ENCODE measurements around the gene TTLL9.
A peak's percentile ranks its signal among the peaks of the same experiment; 100 is the strongest.

The TTLL9 gene

DNA sequence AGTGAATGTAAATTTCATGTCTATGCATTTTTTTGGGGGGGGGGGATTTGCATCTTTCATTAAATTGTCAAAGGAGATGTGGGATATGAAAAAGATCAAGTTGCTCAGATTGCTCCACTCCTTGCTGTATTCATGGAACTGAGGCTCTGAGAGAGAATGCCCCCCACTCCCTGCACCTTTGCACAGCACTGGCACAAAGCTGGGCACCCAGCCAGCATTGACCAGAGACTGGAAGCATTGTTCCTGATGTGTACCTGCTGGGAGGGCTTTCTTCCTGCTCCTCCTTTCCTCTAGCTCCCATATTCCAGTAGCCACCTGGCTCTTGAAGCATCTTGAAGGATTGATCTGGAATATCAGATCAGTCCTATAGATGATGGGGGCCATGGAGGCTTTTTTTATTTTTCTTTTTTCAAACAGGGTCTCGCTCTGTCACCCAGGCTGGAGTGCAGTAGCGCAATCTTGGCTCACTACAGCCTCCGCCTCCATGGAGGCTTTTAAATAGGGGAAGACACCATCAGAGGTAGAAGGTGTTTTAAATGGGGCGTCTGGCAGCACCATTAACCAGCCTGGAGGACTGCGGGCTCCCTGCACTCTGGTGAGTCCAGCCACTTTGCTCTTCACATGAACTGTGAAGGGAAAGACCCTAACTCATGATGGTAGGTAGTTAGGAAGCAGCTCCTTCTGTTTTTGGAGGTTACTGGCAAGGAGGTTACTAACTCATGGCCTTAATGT, 11.0 kb upstream of the TTLL9 start:
- no peak for DNase-seq

DNA sequence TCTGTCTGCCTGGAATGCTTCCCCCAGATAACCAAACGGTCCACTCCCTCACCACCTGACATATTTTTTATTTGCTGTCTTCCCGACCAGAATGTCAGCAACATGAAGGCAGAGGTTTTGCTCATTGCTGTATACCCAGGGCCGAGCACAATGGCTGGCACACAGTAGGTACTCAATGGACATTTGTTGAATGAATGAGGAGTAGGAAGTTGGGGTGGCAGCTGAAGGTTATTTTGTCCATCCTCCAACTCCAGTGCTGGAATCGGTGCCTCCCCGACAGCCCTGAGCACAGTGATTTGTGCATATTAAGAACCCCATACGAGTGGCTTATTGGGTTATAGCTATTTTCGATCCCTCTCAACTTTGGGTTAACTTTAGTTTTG, 10.4 kb upstream of the TTLL9 start:
- no peak for DNase-seq

DNA sequence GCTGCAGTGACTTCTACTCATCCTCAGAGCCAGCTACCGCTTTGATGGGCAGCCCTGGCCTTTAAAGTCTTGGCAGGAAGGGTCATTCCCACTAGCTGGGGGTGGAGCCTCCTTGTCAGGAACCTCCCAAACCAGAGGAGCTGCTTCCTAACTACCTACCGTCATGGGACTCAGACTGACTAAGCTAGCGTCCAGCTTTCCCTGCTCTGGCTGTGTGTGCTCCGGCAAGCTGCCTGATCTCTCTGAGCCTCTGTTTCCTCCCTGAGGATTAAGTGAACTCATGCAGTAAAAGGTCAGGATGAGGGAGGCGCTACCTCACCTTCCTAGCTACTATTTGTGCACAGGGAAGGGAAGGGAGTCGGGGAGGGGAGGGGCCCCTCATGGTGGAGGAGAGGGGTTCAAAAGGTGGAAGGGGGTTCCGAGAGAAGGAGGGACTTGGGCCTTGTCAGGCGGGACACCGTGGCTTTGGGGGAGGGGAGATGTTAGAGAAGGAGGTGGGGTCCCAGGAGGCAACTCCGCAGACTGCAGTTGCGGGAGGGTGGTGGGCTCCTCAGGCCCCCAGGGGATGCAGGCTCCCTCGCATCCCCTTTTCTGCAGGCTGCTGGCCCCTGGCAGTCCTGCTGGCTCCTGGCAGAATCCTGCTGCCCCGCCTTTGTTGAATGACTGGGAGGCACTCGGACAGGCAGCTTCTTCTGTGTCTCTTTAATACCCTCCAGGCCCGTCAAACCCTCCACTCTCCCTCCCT, 9.9 kb upstream of the TTLL9 start:
- DNase-seq: no peak

DNA sequence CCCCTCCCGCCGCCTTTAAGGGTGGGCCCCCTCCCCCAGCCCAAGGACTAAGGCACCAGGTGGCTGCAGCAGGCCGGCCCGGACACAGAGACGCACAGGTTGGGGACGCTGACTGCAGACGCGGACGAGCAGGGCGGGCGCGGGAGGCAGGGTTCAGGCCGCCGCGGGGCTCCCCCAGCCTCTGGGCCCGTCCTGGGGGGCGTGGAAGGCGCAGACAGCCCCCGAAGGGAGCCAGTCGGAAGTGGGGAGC, 9.4 kb upstream of the TTLL9 start:
- DNase-seq: no peak

DNA sequence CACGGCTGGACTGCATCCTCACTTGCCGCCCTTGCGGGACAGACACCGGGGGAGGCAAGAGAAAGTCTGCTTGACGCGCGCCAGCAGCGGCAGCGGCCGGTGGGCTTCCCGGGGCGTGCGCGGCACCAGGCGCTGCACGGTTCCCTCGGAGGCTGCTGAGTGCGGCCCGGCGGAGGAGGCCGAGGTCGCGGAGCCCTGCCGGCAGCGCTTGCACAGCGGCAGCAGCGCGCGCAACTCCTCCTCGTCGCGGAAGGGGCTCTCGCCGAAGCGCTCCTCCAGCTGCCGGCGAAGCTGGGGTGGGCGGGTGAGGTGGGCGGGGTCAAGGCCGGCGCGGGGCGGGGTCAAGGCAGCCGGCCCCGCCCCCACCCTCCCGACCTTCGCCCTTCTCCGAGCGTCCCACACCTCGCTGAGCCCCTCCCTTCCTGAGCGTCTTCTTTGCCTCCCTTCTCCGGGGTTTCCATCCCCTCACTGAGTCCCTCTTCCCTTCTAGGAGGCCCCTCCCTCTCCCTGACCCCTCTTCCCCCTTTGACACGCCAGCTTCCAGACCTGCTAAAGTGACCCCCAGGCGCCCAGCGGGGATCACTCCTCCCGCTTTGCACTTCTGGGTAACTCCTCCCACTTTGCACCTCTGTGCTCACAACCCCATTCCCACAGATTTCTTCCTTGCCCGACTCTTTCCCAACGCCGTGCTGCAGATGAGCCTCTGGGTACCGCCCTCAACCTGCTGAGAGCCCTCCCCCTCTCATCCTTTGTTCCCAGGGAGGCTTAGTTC, 8.9 kb upstream of the TTLL9 start:
- DNase-seq: peak; percentile 71

DNA sequence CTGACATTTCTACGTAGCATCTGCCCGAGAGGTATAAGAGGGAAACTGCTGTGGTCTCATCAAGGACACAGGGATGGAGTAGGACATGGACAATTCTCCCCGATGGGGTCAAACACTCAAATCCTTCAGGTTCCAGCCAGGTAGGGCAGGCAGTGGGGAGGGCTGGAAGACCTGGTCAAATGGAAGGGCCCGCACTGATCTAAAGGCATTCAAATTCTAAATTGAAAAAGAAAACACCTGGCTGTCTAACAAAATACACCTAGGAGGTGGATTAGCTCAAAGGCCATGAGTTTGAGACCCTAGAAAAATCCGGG, 8.3 kb upstream of the TTLL9 start:
- DNase-seq: no peak

DNA sequence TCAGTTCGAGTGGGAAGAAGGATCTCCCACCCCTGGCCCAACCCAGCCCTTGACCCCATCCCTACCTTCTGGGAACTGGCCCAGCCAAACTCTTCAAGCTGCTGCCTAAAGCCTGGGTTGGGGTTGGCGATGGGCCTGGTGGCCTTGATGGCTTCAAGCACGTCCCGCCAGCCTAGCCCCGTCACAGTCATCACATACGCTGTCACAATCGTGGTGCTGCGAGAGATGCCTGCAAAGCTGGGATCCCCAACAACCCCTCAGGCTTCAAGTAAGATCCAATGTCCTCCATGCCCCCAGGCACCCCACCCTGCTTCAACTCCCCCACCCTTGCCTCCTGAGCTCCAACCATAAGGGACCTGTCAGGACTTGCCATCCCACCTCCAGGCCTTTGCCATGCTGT, 7.9 kb upstream of the TTLL9 start:
- no peak for DNase-seq

DNA sequence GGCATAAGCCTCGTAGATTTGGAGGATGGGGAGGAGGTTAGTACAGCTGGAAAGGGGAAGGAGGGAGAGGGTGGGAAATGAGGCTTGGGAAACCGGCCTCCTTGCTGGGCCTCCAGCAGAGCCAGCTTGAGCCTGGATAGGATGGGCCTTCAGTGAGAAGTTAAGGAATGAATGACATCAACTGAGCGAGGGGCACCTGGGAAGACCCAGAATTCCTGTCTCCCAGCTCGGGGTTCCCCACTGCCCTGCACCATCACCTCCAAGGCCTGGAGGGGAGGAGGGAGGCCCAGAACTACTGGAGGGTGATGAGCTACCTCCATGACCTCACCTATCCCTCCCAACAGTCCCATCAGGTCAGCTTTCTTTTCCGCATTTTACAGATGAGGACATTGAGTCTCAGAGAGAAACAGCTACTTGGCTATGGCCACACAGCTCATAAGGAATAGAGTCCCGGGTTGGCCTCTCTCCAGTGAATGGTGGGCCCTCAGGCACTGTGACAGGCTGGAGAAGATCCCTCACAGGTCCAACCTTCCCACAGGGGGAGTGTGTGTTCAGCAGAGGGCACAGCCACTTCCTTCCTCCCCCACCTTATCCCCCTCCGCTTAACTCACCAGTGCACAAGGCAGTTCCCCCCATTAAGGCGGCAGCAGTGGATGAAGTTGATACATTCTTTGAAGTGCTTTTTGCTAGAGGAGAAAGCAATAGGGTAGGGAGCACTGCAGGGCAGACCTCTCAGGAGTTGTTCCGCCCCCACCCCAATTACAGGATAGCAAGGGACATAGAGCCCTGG, 6.9 kb upstream of the TTLL9 start:
- DNase-seq: no peak

DNA sequence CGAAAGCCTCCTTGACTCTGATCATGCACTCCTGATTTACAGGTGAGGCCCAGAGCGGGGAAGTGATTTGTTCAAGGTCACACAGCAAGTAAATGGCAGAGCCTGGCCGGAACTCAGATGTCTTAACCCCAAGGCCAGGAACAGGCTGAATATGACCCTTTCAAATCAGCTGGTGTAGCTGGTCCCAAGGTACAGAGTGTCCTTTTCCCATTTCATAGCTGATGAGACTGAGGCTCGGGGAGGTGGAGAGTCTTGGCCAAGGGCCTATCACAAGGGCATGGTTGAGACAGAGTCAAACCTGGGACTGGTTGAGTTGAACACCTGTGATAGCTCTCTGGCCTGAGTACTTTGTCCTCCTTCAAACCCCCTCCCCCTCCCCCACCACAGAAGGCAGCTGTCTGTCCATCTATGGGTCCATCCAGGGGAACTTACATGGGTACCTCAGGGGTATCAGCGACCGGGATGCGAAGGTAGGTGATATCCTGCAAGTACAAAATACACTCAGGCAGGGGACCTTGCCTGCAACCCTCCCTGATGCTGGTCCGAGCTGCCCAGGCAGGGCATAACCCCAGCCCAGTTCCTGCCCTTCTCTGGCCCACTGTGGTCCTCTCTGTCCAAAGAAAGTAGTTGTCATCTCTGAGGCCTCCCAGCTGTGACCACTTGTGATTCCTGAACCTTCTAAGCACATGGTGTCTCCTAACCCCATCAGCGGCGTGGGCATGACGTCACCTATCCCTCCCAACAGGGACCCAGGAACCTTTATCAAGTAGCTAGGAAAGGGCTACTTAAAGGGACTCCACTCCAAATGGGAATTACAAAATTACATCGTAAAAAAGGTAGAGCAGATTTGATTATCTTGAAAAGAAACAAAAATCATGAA, 5.7 kb upstream of the TTLL9 start:
- no peak for DNase-seq

DNA sequence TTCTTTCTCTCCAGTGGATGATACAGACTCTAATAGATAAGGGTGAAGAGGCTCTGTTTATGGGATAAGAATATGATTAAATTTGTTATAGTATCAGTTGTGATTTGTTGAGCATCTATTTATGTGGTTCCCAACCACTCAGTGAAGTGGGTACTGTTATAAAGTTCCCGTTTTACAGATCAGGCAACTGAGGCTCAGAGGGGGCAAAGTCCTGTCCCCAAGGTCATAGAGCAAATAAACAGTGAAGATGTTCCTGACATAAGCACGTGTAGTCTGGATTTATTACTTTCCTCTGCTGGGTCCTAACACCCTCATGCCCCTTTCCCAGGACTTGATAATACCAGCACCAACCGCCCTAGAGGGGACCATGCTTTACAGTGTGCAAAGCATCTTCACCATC, 4.2 kb upstream of the TTLL9 start:
- no peak for DNase-seq

DNA sequence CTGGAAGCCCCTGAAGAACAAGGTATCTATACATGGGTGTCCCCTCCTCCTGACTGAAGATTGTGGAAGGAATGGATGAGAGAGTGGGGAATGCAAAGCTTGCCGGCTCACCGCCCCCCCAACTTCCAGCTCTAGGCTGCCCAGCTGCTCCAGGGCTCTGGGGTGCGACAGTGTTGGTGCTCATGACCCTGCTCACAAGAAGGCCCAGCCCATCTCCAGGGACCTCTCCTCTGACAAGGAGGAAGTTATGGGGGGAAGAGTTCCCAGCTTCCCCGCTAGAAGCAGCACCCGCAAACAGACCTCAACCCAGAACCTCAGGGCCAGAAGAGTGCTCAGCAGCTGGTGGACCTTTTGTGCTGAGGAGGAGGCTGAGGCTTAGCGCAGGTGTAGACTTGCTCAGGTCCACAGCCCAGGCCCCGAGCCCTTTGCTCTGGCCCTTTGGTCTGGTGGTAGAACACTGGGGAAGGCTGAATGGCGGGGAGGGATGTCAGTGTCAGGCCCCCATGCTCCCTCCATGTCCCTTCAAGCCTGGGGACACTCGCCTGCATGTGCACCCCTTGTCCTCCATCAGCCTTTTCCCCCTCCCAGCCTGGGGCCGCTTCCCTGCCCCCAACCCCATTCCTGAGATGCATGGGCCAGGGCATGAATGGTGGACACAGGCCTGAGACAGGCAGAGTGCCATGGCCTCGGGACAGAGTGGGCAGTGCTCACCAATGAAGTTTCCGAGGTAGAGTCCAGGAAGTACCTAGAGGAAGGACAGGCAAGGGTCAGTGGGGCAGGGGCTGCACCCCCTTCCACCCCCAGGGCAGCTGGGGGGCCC, 1.4 kb upstream of the TTLL9 start:
- DNase-seq: no peak

DNA sequence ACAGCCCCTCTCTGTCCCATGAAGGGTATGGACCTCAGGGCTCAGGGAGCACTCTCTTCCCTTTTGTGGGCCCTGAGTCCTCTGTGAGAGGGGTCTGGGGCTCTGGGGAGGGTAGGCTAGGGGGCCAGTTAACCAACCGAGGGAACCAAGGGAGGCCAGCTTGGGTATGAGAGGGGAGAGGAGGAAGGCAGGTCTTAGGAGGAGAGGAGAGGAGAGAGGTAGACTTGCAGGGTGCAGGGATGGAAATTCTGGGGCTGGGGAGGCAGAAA, 827 bp upstream of the TTLL9 start:
- DNase-seq: no peak

DNA sequence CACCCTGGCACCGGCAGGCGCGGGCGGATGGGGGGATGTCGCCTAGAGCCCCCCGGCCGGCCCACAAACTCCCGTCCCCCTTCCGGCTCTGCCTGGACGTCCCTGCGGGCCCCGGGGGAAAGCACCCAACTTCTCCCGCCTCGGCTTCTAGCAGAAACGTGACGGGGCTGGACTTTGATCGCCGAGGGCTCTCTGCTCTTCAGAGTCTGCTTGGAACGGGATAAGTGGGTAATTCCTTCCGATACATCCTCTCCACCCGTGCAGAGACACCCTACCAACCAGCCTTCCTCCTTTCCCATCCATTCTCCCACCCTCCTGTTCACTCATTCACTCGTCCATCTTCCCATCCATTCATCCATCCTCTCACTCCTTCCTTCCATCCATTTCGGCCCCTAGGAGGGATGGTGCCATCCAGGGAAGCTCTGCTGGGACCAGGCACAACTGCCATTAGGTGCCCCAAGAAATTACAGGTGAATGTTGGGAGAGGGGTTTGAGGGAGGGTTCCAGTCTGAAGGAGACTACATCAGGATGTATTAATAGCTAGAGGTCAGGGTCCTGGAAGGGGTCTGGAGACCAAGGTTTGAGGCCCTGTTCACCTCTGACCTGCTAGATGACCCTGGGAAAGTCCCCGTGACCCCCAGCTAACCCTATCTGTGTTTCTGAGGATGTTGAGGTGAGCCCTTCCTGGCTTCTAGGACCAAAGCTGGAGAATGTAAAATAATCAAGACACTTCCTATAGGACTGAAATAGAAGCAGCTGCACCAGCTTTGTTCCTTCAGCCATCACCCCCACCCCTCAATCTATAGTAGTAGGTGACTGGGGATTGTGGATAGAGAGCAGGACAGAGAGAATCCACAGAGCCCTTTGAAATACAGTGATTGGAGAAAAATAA, 538 bp downstream of the TTLL9 start:
- no peak for DNase-seq

DNA sequence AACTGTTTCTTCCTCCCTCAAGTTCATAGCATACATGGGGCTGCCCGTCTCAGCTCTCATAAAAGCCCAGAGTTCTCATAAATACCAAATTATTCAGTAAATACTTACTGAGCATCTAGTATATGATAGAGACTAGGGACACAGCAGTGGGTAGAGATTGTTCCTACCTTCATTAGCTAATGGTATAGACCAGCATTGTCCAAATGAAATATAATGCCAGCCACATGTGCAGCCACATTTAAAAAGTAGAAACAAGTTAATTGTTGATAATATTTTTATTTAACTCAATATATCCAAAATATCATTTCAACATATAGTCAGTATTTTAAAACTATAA, 1.2 kb downstream of the TTLL9 start:
- no peak for DNase-seq

DNA sequence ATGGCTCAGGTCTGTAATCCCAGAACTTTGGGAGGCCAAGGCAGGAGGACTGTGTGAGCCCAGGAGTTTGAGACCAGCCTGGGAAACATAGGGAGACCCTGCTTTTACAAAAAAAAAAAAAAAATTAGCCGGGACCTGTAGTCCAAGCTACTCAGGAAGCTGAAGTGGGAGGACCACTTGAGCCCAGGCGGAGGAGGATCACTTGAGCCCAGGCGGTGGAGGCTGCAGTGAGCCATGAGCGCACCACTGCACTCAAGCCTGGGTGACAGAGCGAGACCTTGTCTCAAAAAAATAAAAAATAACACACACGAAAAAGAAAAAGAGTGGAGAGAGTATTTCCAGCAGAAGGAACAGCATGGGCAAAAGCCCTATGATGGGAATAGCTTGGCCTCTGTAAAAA, 2.0 kb downstream of the TTLL9 start:
- no peak for DNase-seq

DNA sequence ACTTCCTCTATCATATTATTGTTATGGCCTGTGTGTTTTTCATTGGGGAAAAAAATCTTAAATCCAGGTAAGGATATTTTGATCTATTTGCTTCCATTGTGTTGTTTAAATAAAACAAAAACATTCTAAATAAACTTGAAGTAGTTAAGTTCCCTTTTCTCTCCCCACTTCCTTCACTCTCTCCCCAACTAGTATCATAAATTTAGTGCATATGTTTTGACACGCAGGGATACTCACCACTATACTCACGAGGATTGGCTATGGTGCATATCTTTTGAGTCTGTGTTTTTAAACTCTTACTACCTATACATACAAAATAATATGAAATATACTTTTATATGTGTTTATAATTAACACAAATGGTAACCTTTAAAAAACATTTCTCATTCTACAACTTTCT, 5.2 kb downstream of the TTLL9 start:
- DNase-seq: no peak

DNA sequence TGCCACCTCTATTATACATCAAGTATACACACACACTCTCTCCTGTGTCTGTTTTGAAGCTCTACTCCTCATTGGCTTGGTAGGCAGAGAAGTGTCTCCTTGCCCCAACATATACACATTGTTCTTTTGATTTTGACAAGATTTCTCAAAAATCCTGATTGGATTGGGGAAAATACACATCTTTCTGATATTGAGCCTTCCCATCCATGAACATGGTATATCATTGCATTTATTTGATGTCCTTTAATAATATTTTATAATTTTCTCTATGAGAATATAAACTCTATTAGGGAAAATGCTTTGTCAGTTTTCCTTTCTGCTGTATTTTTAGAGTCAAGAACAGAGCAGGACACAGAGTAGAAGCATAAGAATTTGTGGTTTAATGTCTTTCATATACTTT, 7.2 kb downstream of the TTLL9 start:
- no peak for DNase-seq

DNA sequence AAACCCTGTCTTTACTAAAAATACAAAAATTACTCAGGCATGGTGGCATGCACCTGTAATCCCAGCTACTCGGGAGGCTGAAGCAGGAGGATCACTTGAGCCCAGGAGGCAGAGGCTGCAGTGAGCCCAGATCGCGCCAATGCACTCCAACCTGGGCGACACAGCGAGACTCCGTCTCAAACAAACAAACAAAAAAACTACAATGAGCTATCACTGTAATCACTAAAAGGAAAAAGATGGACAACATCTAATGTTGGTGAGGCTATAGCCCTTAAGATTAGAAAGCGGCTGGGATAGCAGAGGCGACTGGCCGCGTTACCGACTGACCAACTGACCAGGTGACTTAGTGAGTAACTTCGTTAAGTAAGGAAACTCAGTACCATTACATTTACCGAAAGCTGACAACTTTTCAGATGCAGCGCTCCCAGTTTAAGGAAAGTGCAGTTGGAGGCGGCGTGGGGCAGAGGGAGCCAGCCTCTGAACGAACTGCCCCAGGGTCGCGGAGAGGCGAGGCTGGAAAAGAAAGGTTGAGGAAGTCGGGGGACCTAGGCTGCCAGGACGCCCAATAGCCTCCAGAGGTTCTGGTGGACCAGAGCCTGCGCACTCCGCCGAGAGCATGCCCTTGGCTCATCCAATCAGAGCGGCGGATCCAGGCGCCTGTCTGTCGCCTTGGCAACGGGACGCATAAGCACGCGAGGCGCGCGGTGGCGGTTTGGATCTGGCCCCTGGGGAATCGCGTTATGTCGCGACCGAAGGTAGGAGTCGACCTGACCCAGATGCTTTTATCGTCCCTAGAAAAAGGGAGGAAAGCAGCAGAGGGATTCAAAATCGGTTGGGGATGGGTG, 8.9 kb downstream of the TTLL9 start:
- peak; percentile 88 for DNase-seq

DNA sequence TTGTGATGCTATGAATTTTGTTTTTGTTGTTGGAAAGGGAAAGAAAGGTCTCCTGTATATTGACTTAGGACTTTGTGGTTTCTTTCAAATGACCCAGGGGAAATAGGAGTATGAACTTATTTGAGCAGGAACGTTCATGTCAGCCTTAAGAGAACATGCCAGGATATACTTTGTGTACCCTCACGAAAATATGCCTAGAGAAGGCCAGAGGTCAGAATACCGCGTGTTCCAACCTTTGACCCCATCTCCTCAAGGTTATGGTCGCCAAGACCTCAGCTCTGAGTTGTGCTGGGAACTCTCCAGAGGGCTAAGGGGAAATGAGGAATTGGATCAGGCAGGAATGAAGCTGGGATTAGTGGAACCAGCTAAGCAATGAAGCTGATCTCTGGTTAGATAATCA, 11.5 kb downstream of the TTLL9 start:
- DNase-seq: no peak

DNA sequence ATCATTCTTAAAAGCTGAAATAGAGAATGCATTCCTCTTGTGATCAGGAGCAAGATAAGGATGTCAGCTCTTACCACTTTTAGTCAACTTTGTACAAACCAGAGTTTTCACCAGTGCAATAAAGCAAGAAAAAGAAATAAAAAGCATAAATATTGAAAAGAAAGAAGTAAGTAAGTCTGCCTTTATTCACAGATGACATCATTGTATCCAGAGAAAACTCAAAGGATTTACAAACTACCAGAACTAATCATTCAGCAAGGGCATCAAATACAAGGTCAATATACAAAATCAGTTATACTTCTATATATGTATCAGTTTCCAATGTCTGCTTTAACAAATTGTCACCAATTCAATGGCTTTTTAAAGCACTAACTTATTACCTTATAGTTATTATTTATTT, 13.4 kb downstream of the TTLL9 start:
- DNase-seq: no peak
